Tibial nerve (tissue), 4 donors: ENCODE results near the gene PIGBOS1.

Source experiments
- EP300 ChIP-seq, 2 donors: sonication (generic); formaldehyde crosslinking; IDR thresholded peaks; one replicate each; pipeline ENCODE4 v1.6.1; 2017; ENCODE audit warnings: antibody characterized with exemption in 2 of 2, mild to moderate bottlenecking in 1 of 2
- POLR2A ChIP-seq, 2 donors: fragments of 450-650 bp; IDR thresholded peaks; one replicate each; pipeline ENCODE4 v1.6.1; 2017; ENCODE audit warnings: antibody characterized with exemption in 2 of 2, mild to moderate bottlenecking in 2 of 2, moderate library complexity in 2 of 2
- TF ChIP-seq, protein P1 (sequence below), 5 experiments: fragments of 200-600 bp in 3 of 5; fragments of 450-650 bp in 2 of 5; sonication (generic) in 3 of 5; IDR thresholded peaks; one replicate each; pipeline ENCODE4 v1.5.1; 2016 to 2019; ENCODE audit warnings: antibody characterized with exemption in 5 of 5, mild to moderate bottlenecking in 3 of 5, moderate library complexity in 2 of 5

DNA sequence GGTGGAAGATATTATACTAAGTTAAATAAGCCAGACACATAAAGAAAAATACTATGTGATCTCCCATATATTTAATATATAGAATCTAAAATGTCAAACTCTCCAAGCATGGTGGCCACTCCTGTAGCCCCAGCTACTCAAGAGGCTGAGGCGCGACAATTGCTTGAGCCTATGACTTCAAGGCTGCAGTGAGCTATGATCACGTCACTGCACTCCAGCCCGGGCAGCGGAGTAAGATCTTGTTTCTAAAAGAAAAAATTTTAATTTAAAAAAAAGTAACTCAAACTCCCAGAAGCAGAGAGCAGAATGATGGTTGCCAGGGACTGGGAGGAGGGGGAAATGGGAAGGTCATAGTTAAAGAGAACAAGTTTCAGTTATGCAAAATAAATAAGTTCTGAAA, 42.6 kb downstream of the PIGBOS1 start:
- no peak for TF ChIP-seq POLR2A (IDR thresholded peaks at IDR 0.05)
- no peak for TF ChIP-seq EP300 (IDR thresholded peaks at IDR 0.05)
- TF ChIP-seq, protein P1, sequence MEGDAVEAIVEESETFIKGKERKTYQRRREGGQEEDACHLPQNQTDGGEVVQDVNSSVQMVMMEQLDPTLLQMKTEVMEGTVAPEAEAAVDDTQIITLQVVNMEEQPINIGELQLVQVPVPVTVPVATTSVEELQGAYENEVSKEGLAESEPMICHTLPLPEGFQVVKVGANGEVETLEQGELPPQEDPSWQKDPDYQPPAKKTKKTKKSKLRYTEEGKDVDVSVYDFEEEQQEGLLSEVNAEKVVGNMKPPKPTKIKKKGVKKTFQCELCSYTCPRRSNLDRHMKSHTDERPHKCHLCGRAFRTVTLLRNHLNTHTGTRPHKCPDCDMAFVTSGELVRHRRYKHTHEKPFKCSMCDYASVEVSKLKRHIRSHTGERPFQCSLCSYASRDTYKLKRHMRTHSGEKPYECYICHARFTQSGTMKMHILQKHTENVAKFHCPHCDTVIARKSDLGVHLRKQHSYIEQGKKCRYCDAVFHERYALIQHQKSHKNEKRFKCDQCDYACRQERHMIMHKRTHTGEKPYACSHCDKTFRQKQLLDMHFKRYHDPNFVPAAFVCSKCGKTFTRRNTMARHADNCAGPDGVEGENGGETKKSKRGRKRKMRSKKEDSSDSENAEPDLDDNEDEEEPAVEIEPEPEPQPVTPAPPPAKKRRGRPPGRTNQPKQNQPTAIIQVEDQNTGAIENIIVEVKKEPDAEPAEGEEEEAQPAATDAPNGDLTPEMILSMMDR (IDR thresholded peaks at IDR 0.05): no peak
